Left lung (tissue), 10 donors: Measurements from ENCODE around the gene LMF1. TPM values are rescaled to one million over a fixed set of nuclear protein-coding genes. Genes with fewer than 3 reads are reported as not detected.

Experiments used
- ATAC-seq: fragments of 200-7000 bp; cut with Tn5 transposase; one replicate; pipeline ENCODE4 v1.9.1; 2020; ENCODE audit warnings: moderate library complexity
- DNase-seq, 4 donors: peaks; one replicate each; pipeline ENCODE4 v3.0.0-alpha.2; 2013 to 2020
- H3K27ac ChIP-seq, 2 donors: fragments of 200-600 bp; sonication (generic) in 1 of 2; one replicate each; pipeline versions ENCODE4 v1.5.0 to v1.8.0; 2020 to 2021
- H3K27me3 ChIP-seq, 2 donors: fragments of 200-600 bp; sonication (generic) in 1 of 2; one replicate each; pipeline versions ENCODE4 v1.5.0 to v1.8.0; 2020 to 2021
- H3K36me3 ChIP-seq, 2 donors: fragments of 200-600 bp; sonication (generic) in 1 of 2; one replicate each; pipeline versions ENCODE4 v1.5.0 to v1.8.0; 2020 to 2021
- H3K4me1 ChIP-seq, 2 donors: fragments of 200-600 bp; one replicate each; pipeline ENCODE4 v1.8.0; 2021
- H3K4me3 ChIP-seq, 2 donors: fragments of 200-600 bp; sonication (generic) in 1 of 2; one replicate each; pipeline versions ENCODE4 v1.5.0 to v1.8.0; 2020 to 2021; ENCODE audit warnings: mild to moderate bottlenecking in 1 of 2
- H3K9me3 ChIP-seq, 2 donors: fragments of 200-600 bp; sonication (generic) in 1 of 2; one replicate each; pipeline versions ENCODE4 v1.5.0 to v1.8.0; 2020 to 2021
- CTCF ChIP-seq, 2 donors: fragments of 200-600 bp; sonication (generic) in 1 of 2; IDR thresholded peaks; one replicate each; pipeline versions ENCODE4 v1.5.0 to v1.8.0; 2021; ENCODE audit warnings: antibody characterized with exemption in 2 of 2
- intact Hi-C, 2 donors: fragments of 100-400 bp; cut with DNase I; formaldehyde crosslinking; loops; one replicate each; pipeline versions ENCODE4 v1.11.2 to v1.14.2; 2022
- polyA plus RNA-seq, 6 donors: library from polyadenylated mRNA; unstranded; fragments of 120-200 nt; gene quantifications; one replicate each; pipeline ENCODE4 v1.2.1, GENCODE V29; 2013; ENCODE audit not compliant: insufficient read length in 6 of 6
- total RNA-seq, 2 donors: library from RNA; stranded (reverse); fragmentation: NEBNext Ultra II Directional; extraction: Animal tissue kit (Norgen Biotek cat#: 25700); gene quantifications; one replicate each; pipeline ENCODE4 v1.2.1, GENCODE V29; 2021
- donor health status: DM: no; HTN: yes; CAD: no.
- donor health status: DM: no; HTN: no; CAD: no.

Gene LMF1
- total and polyA plus RNA-seq, 8 donors, result 15.5 to 23.1 (median 20.4) TPM

GRCh38 chr16:998211-998610, 27.4 kb upstream of the LMF1 start:
- Histone ChIP-seq H3K9me3 (peaks cover 0 to 17% of the 10 kb centered on the region in 2 donors), H3K27me3 (peaks cover 0 to 60% of the 10 kb centered on the region in 2 donors), H3K4me1 (no peaks in the 10 kb centered on the region), H3K27ac (no peak overlapping the region), H3K4me3 (no peak overlapping the region), H3K36me3 (no peaks in the 10 kb centered on the region)
- intact Hi-C loops, result no loop called here
- ATAC-seq, result no peak
- no peak for TF ChIP-seq CTCF (IDR thresholded peaks at IDR 0.05)
- no peak for DNase-seq

- Histone ChIP-seq H3K27me3 (peaks cover 0 to 56% of the 10 kb centered on the region in 2 donors), H3K27ac (no peak overlapping the region), H3K36me3 (no peaks in the 10 kb centered on the region), H3K4me3 (peak overlapping the region in 1 of 2 donors; percentile 11), H3K4me1 (no peaks in the 10 kb centered on the region), H3K9me3 (peaks cover 0 to 17% of the 10 kb centered on the region in 2 donors)
- DNase-seq, result no peak
- TF ChIP-seq CTCF (IDR thresholded peaks at IDR 0.05), result no peak
- ATAC-seq, result peak; percentile 85
- intact Hi-C loops, result no loop called here
Measured at GRCh38 chr16:997440-998051, 26.8 kb upstream of the LMF1 start.

GRCh38 chr16:996681-997080, 25.9 kb upstream of the LMF1 start:
- no peak for DNase-seq
- H3K9me3 ChIP-seq, result peaks cover 0 to 17% of the 10 kb centered on the region in 2 donors
- no peak overlapping the region for H3K4me3 ChIP-seq
- peaks cover 0 to 48% of the 10 kb centered on the region in 2 donors for H3K27me3 ChIP-seq
- H3K27ac ChIP-seq, result no peak overlapping the region
- intact Hi-C loops, result no loop called here
- ATAC-seq, result no peak
- no peaks in the 10 kb centered on the region for H3K36me3 ChIP-seq
- TF ChIP-seq CTCF (IDR thresholded peaks at IDR 0.05), result no peak
- H3K4me1 ChIP-seq, result no peaks in the 10 kb centered on the region

- DNase-seq, result no peak
- peaks cover 0 to 51% of the 10 kb centered on the region in 2 donors for H3K27me3 ChIP-seq
- peaks cover 0 to 17% of the 10 kb centered on the region in 2 donors for H3K9me3 ChIP-seq
- no peaks in the 10 kb centered on the region for H3K36me3 ChIP-seq
- H3K4me1 ChIP-seq, result no peaks in the 10 kb centered on the region
- no peak overlapping the region for H3K27ac ChIP-seq
- TF ChIP-seq CTCF (IDR thresholded peaks at IDR 0.05), result no peak
- H3K4me3 ChIP-seq, result no peak overlapping the region
- ATAC-seq, result no peak
- intact Hi-C loops, result no loop called here
Measured at GRCh38 chr16:995783-996182, 25.0 kb upstream of the LMF1 start.

- DNase-seq (no peak), ATAC-seq (no peak)
- H3K4me3 ChIP-seq, result no peak overlapping the region
- H3K36me3 ChIP-seq, result no peaks in the 10 kb centered on the region
- peaks cover 0 to 49% of the 10 kb centered on the region in 2 donors for H3K27me3 ChIP-seq
- no peak overlapping the region for H3K27ac ChIP-seq
- H3K4me1 ChIP-seq, result no peaks in the 10 kb centered on the region
- no peak for TF ChIP-seq CTCF (IDR thresholded peaks at IDR 0.05)
- intact Hi-C loops, result no loop called here
- peaks cover 0 to 17% of the 10 kb centered on the region in 2 donors for H3K9me3 ChIP-seq
Measured at GRCh38 chr16:995087-995486, 24.3 kb upstream of the LMF1 start.
